GM21529 (cell line): ENCODE data around the gene CAMLG.
A peak's percentile ranks its signal among the peaks of the same experiment; 100 is the strongest.

ENCODE experiments used
- ATAC-seq: cut with Tn5 transposase; IDR thresholded peaks from one replicate; pipeline ENCODE4 v1.9.1; 2021; ENCODE audit not compliant: unreplicated experiment

The CAMLG gene

GRCh38 chr5:134777366-134777765, 39.0 kb downstream of the CAMLG start:
- ATAC-seq = no peak

- ATAC-seq = no peak
Measured at GRCh38 chr5:134784241-134784920, 46.0 kb downstream of the CAMLG start.

- no peak for ATAC-seq
Measured at GRCh38 chr5:134784946-134785620, 46.7 kb downstream of the CAMLG start.

- ATAC-seq = no peak
Measured at GRCh38 chr5:134787692-134788091, 49.3 kb downstream of the CAMLG start.

- no peak for ATAC-seq
Measured at GRCh38 chr5:134791580-134791979, 53.2 kb downstream of the CAMLG start.

- no peak for ATAC-seq
Measured at GRCh38 chr5:134792286-134792685, 53.9 kb downstream of the CAMLG start.

- no peak for ATAC-seq
Measured at GRCh38 chr5:134793111-134793510, 54.8 kb downstream of the CAMLG start.

- ATAC-seq = no peak
Measured at GRCh38 chr5:134794082-134794481, 55.7 kb downstream of the CAMLG start.

GRCh38 chr5:134794819-134795218, 56.5 kb downstream of the CAMLG start:
- ATAC-seq = no peak

GRCh38 chr5:134798468-134798867, 60.1 kb downstream of the CAMLG start:
- ATAC-seq = peak; percentile 68
